ENCODE measurements around the gene ACHE. TPM values are rescaled to one million over a fixed set of nuclear protein-coding genes. Genes with fewer than 3 reads are reported as not detected.

ACHE gene
- total RNA-seq, 1 experiment from 2014 or later: 10.4 TPM

GRCh38 chr7:100882201-100882600 is 13.5 kb downstream of the ACHE start:
- DNase-seq (ENCODE audit: low read depth, low spot score) (no peak), ATAC-seq (no peak)
- Histone ChIP-seq H3K9me3 (ENCODE audit: control insufficient read depth, insufficient read depth, low read depth, low read length) (no peaks in the 10 kb centered on the region), H3K4me3 (ENCODE audit: low read depth in 2 of 2, low read length in 2 of 2) (no peak overlapping the region), H3K27ac (ENCODE audit: low read length) (no peak overlapping the region), H3K27me3 (ENCODE audit: control insufficient read depth, insufficient read depth, low read length) (no peaks in the 10 kb centered on the region), H3K4me1 (ENCODE audit: control insufficient read depth, insufficient read depth, low read length) (peaks cover 2% of the 10 kb centered on the region), H3K36me3 (ENCODE audit: control insufficient read depth, insufficient read depth, low read length) (peaks cover 11% of the 10 kb centered on the region)
- intact Hi-C loops (cut with micrococcal nuclease; ENCODE audit: unreplicated experiment): no loop called here
- TF ChIP-seq TCF7L2 (IDR thresholded peaks at IDR 0.05; ENCODE audit: low read depth, low read length) (no peak), REST (IDR thresholded peaks at IDR 0.05; ENCODE audit: insufficient read depth in 1 of 2, low read depth in 2 of 2, low read length in 1 of 2) (no peak), POLR2AphosphoS5 (IDR thresholded peaks at IDR 0.05; ENCODE audit: low read depth, low read length) (no peak), SIN3A (IDR thresholded peaks at IDR 0.05; ENCODE audit: borderline replicate concordance, insufficient read depth, low read depth, low read length) (no peak), CTCF (IDR thresholded peaks at IDR 0.05) (no peak)
- no TSS peak for BruUV-seq (replicated peaks)
- in situ Hi-C loops (cut with HindIII; ENCODE audit: low pct_unique_long_range_greater_than_20kb, low sequenced_read_pairs): no loop called here
- POLR2A ChIA-PET: no interaction called here
- CTCF ChIA-PET: no interaction called here

- Histone ChIP-seq H3K27me3 (ENCODE audit: control insufficient read depth, insufficient read depth, low read length) (no peaks in the 10 kb centered on the region), H3K27ac (ENCODE audit: low read length) (no peak overlapping the region), H3K4me1 (ENCODE audit: control insufficient read depth, insufficient read depth, low read length) (peaks cover 8% of the 10 kb centered on the region), H3K9me3 (ENCODE audit: control insufficient read depth, insufficient read depth, low read depth, low read length) (no peaks in the 10 kb centered on the region), H3K36me3 (ENCODE audit: control insufficient read depth, insufficient read depth, low read length) (peaks cover 10% of the 10 kb centered on the region), H3K4me3 (ENCODE audit: low read depth in 2 of 2, low read length in 2 of 2) (no peak overlapping the region)
- ChIA-PET POLR2A (no interaction called here), CTCF (no interaction called here)
- TF ChIP-seq POLR2AphosphoS5 (IDR thresholded peaks at IDR 0.05; ENCODE audit: low read depth, low read length) (no peak), TCF7L2 (IDR thresholded peaks at IDR 0.05; ENCODE audit: low read depth, low read length) (no peak), SIN3A (IDR thresholded peaks at IDR 0.05; ENCODE audit: borderline replicate concordance, insufficient read depth, low read depth, low read length) (no peak), CTCF (IDR thresholded peaks at IDR 0.05) (no peak), REST (IDR thresholded peaks at IDR 0.05; ENCODE audit: insufficient read depth in 1 of 2, low read depth in 2 of 2, low read length in 1 of 2) (no peak)
- BruUV-seq (replicated peaks): no TSS peak
- no peak for ATAC-seq
- intact Hi-C loops (cut with micrococcal nuclease; ENCODE audit: unreplicated experiment): no loop called here
- in situ Hi-C loops (cut with HindIII; ENCODE audit: low pct_unique_long_range_greater_than_20kb, low sequenced_read_pairs): no loop called here
- DNase-seq (ENCODE audit: low read depth, low spot score): no peak
These were observed 14.6 kb downstream of the ACHE start for GRCh38 chr7:100881136-100881535.
